Measurements from ENCODE around the gene ISY1.

- TF ChIP-seq EP300 (IDR thresholded peaks at IDR 0.05) = no peak
- TF ChIP-seq POLR2AphosphoS5 (IDR thresholded peaks at IDR 0.05) = no peak
Observed at GRCh38 chr3:129107793-129108192, 53.1 kb downstream of the ISY1 start.

All from sigmoid colon (tissue), 4 donors.